H1 (cell line): ENCODE data around the gene DHTKD1. TPM values are rescaled to one million over a fixed set of nuclear protein-coding genes. Genes with fewer than 3 reads are reported as not detected.

Experiments used
- CTCF ChIA-PET: fragments of 300-600 bp; sonication (Branson Sonifier 250); formaldehyde crosslinking; loops from one replicate; lab custom pipeline; 2021; ENCODE audit not compliant: partially characterized antibody; lab: Charles Lee
- POLR2A ChIA-PET: fragments of 300-600 bp; sonication (Branson Sonifier 250); formaldehyde crosslinking; loops from one replicate; lab custom pipeline; 2021; ENCODE audit warnings: inconsistent platforms; ENCODE audit not compliant: partially characterized antibody; lab: Charles Lee
- DNase-seq, 2 experiments: peaks; one replicate each; pipeline versions ENCODE4 v3.0.0 to v3.0.0-alpha.2; 2010 to 2022; ENCODE audit warnings: low spot score in 2 of 2, low read depth in 1 of 2, mixed read lengths in 1 of 2
- FAIRE-seq: peaks from 2 replicates; lab custom pipeline; 2011; peaks lifted over from hg19 to GRCh38; lab: Jason Lieb, UNC
- H2AFZ ChIP-seq: 2 replicates; pipeline ENCODE4 v1.8.1; 2012; ENCODE audit warnings: low read length, inconsistent platforms
- H2AK5ac ChIP-seq: 2 replicates; pipeline ENCODE4 v1.6.1; 2013; ENCODE audit warnings: low read depth, low read length
- H2BK120ac ChIP-seq: replicated peaks from 2 replicates; pipeline ENCODE3; 2013; ENCODE audit warnings: low read depth, low read length, inconsistent platforms
- H2BK12ac ChIP-seq: 2 replicates; pipeline ENCODE4 v1.6.1; 2013; ENCODE audit warnings: low read depth, low read length
- H2BK15ac ChIP-seq: 2 replicates; pipeline ENCODE4 v1.6.1; 2013; ENCODE audit warnings: low read length
- H2BK20ac ChIP-seq: 2 replicates; pipeline ENCODE4 v1.6.1; 2013; ENCODE audit warnings: low read length
- H2BK5ac ChIP-seq: 2 replicates; pipeline ENCODE4 v1.6.1; 2013; ENCODE audit warnings: low read depth, low read length
- H3K14ac ChIP-seq: 2 replicates; pipeline ENCODE4 v1.6.1; 2013; ENCODE audit warnings: inconsistent platforms; ENCODE audit not compliant: insufficient read length
- H3K18ac ChIP-seq: 2 replicates; pipeline ENCODE4 v1.6.1; 2013; ENCODE audit warnings: low read length; ENCODE audit errors: extremely low read depth
- H3K23ac ChIP-seq: 2 replicates; pipeline ENCODE4 v1.6.1; 2013; ENCODE audit warnings: inconsistent platforms; ENCODE audit not compliant: insufficient read length
- H3K23me2 ChIP-seq: 2 replicates; pipeline ENCODE4 v1.6.1; 2013; ENCODE audit warnings: low read depth, low read length
- H3K27ac ChIP-seq: 2 replicates; pipeline ENCODE4 v1.6.1; 2011; ENCODE audit warnings: low read depth, low read length, inconsistent platforms
- H3K27me3 ChIP-seq, 4 experiments: replicated peaks in 1 of 4; 1 replicate in 1 of 4; 2 replicates in 3 of 4; pipeline versions ENCODE4 v1.6.1 to v1.8.1; 2011 to 2013; ENCODE audit warnings: low read length in 3 of 4, mild to moderate bottlenecking in 3 of 4, inconsistent platforms in 2 of 4, mixed read lengths in 2 of 4, moderate library complexity in 1 of 4; ENCODE audit not compliant: control insufficient read depth in 3 of 4, insufficient read depth in 3 of 4; ENCODE audit errors: extremely low read depth in 1 of 4
- H3K36me3 ChIP-seq, 4 experiments: 2 replicates each; pipeline versions ENCODE4 v1.6.1 to v1.8.1; 2011 to 2013; ENCODE audit warnings: mild to moderate bottlenecking in 4 of 4, low read length in 3 of 4, moderate library complexity in 2 of 4, control low read depth in 1 of 4, inconsistent platforms in 1 of 4; ENCODE audit not compliant: insufficient read depth in 4 of 4, control insufficient read depth in 2 of 4
- H3K4ac ChIP-seq: replicated peaks from 2 replicates; pipeline ENCODE3; 2013; ENCODE audit warnings: low read length, low read depth, mixed read lengths, inconsistent platforms; ENCODE audit not compliant: insufficient read length
- H3K4me1 ChIP-seq, 4 experiments: replicated peaks in 1 of 4; 1 replicate in 1 of 4; 2 replicates in 3 of 4; pipeline versions ENCODE4 v1.6.1 to v1.8.1; 2011 to 2013; ENCODE audit warnings: low read length in 3 of 4, inconsistent platforms in 2 of 4, mixed read lengths in 1 of 4; ENCODE audit not compliant: insufficient read depth in 4 of 4, control insufficient read depth in 3 of 4
- H3K4me2 ChIP-seq, 2 experiments: 2 replicates each; pipeline versions ENCODE4 v1.6.1 to v1.8.1; 2011 to 2013; ENCODE audit warnings: low read depth in 2 of 2, low read length in 2 of 2, control low read depth in 1 of 2, inconsistent platforms in 1 of 2, mild to moderate bottlenecking in 1 of 2; ENCODE audit not compliant: insufficient read depth in 1 of 2
- H3K4me3 ChIP-seq, 4 experiments: fragments of 200-600, 300-600 bp in 1 of 4; sonication (generic), shearing (Covaris generic), sonication (Bioruptor Twin) in 1 of 4; 2 replicates each; pipeline versions ENCODE4 v1.5.1 to v1.8.1; 2011 to 2016; ENCODE audit warnings: low read length in 4 of 4, low read depth in 3 of 4, control low read depth in 2 of 4, inconsistent platforms in 2 of 4, mild to moderate bottlenecking in 2 of 4, mixed read lengths in 1 of 4, moderate library complexity in 1 of 4; ENCODE audit not compliant: insufficient read depth in 2 of 4; ENCODE audit errors: extremely low read depth in 1 of 4
- H3K56ac ChIP-seq: replicated peaks from 2 replicates; pipeline ENCODE3; 2013; ENCODE audit warnings: low read depth, mild to moderate bottlenecking, mixed read lengths, low read length, inconsistent platforms; ENCODE audit not compliant: insufficient read length
- H3K79me1 ChIP-seq: 2 replicates; pipeline ENCODE4 v1.6.1; 2013; ENCODE audit warnings: low read depth, low read length, control low read depth
- H3K79me2 ChIP-seq, 2 experiments: 2 replicates each; pipeline versions ENCODE4 v1.6.1 to v1.8.1; 2012 to 2013; ENCODE audit warnings: low read length in 2 of 2, mild to moderate bottlenecking in 2 of 2, inconsistent platforms in 1 of 2; ENCODE audit not compliant: insufficient read depth in 2 of 2, control insufficient read depth in 1 of 2
- H3K9ac ChIP-seq, 4 experiments: replicated peaks in 1 of 4; 1 replicate in 1 of 4; 2 replicates in 3 of 4; pipeline versions ENCODE4 v1.6.1 to v1.8.1; 2011 to 2013; ENCODE audit warnings: low read depth in 3 of 4, low read length in 3 of 4, control low read depth in 2 of 4, mild to moderate bottlenecking in 2 of 4, moderate library complexity in 2 of 4, inconsistent platforms in 1 of 4; ENCODE audit errors: extremely low read depth in 1 of 4
- H3K9me3 ChIP-seq, 2 experiments: 2 replicates each; pipeline versions ENCODE4 v1.6.1 to v1.8.1; 2012 to 2013; ENCODE audit warnings: mild to moderate bottlenecking in 2 of 2, moderate library complexity in 2 of 2, control low read depth in 1 of 2, inconsistent platforms in 1 of 2, low read depth in 1 of 2, low read length in 1 of 2, mixed read lengths in 1 of 2; ENCODE audit not compliant: insufficient read depth in 2 of 2
- H4K20me1 ChIP-seq, 2 experiments: replicated peaks in 1 of 2; 2 replicates each; pipeline versions ENCODE3 to v1.8.1; 2011 to 2013; ENCODE audit warnings: inconsistent platforms in 2 of 2, low read length in 2 of 2, mild to moderate bottlenecking in 1 of 2; ENCODE audit not compliant: insufficient read depth in 2 of 2, control insufficient read depth in 1 of 2
- H4K5ac ChIP-seq: 2 replicates; pipeline ENCODE4 v1.6.1; 2013; ENCODE audit warnings: low read length, low read depth, mixed read lengths, inconsistent platforms; ENCODE audit not compliant: insufficient read length
- H4K8ac ChIP-seq: 2 replicates; pipeline ENCODE4 v1.8.0; 2013; ENCODE audit warnings: mild to moderate bottlenecking, moderate library complexity, low read length, inconsistent platforms; ENCODE audit not compliant: insufficient read depth; ENCODE audit errors: extremely low read depth
- H4K91ac ChIP-seq: replicated peaks from 2 replicates; pipeline ENCODE3; 2013; ENCODE audit warnings: low read length, mixed read lengths, inconsistent platforms; ENCODE audit not compliant: insufficient read length
- BCL11A ChIP-seq, 2 experiments: IDR thresholded peaks; one replicate each; pipeline ENCODE4 v1.6.1; 2011; ENCODE audit warnings: low read depth in 2 of 2, low read length in 2 of 2, mild to moderate bottlenecking in 2 of 2
- CBX5 ChIP-seq: fragments of 300-800, 300-1000 bp; sonication (generic); IDR thresholded peaks from 2 replicates; pipeline ENCODE4 v1.7.1; 2016; ENCODE audit warnings: antibody characterized with exemption, low read length, low read depth
- CHD2 ChIP-seq: IDR thresholded peaks from 2 replicates; pipeline ENCODE4 v1.6.1; 2012; ENCODE audit warnings: low read length, improper control_type of control experiment
- CREB1 ChIP-seq: IDR thresholded peaks from 2 replicates; pipeline ENCODE4 v1.6.1; 2012; ENCODE audit warnings: inconsistent platforms
- FOSL1 ChIP-seq: IDR thresholded peaks from 2 replicates; pipeline ENCODE4 v1.6.1; 2011; ENCODE audit warnings: mild to moderate bottlenecking, low read depth, low read length, moderate library complexity; ENCODE audit not compliant: insufficient read depth
- HDAC6 ChIP-seq: IDR thresholded peaks from one replicate; pipeline ENCODE4 v1.7.1; 2012; ENCODE audit warnings: low read depth, mild to moderate bottlenecking, inconsistent platforms, low read length, moderate library complexity
- MAFK ChIP-seq: IDR thresholded peaks from 2 replicates; pipeline ENCODE4 v1.6.1; 2012; ENCODE audit warnings: low read depth, mild to moderate bottlenecking, improper control_type of control experiment, low read length
- SIN3A ChIP-seq, 2 experiments: IDR thresholded peaks in 1 of 2; conservative IDR thresholded peaks in 1 of 2; 2 replicates each; pipeline ENCODE4 v1.6.1; 2011 to 2012; ENCODE audit warnings: low read length in 2 of 2, improper control_type of control experiment in 1 of 2, low read depth in 1 of 2, mild to moderate bottlenecking in 1 of 2
- SP2 ChIP-seq: IDR thresholded peaks from 2 replicates; pipeline ENCODE4 v1.6.1; 2012; ENCODE audit warnings: mild to moderate bottlenecking, low read length, inconsistent platforms
- TAF1 ChIP-seq: IDR thresholded peaks from 2 replicates; pipeline ENCODE4 v1.6.1; 2011; ENCODE audit warnings: mild to moderate bottlenecking, low read depth, low read length
- TEAD4 ChIP-seq: IDR thresholded peaks from 2 replicates; pipeline ENCODE4 v1.6.1; 2012; ENCODE audit warnings: low read depth, low read length, inconsistent platforms, mixed read lengths
- polyA plus RNA-seq, 7 experiments: library from polyadenylated mRNA; depleted of rRNA in 3 of 7; stranded (reverse) in 5 of 7; unstranded in 2 of 7; fragments of >200 nt in 5 of 7; fragments of 200-250 nt in 2 of 7; gene quantifications; 1 replicate in 5 of 7; 2 replicates in 1 of 7; 4 replicates in 1 of 7; pipeline versions ENCODE4 v1.2.1 to v1.2.3, GENCODE V29; 2011 to 2013; ENCODE audit warnings: missing spikeins in 2 of 7, mixed read lengths in 2 of 7
- total RNA-seq: library from RNA; stranded (reverse); fragmentation: NEBNext Ultra II Directional; extraction: Animal tissue kit (Norgen Biotek cat#: 25700); gene quantifications from 2 replicates; pipeline ENCODE4 v1.2.1, GENCODE V29; 2021
- TF ChIP-seq, protein P1 (sequence below): IDR thresholded peaks from 2 replicates; pipeline ENCODE4 v1.6.1; 2011; ENCODE audit warnings: low read length, improper control_type of control experiment
- TF ChIP-seq, protein P2 (sequence below): IDR thresholded peaks from 2 replicates; pipeline ENCODE4 v1.6.1; 2012; ENCODE audit warnings: low read length, inconsistent platforms

DHTKD1 gene
- total and polyA plus RNA-seq, 2 of the 8 experiments (the other 6 are each of a cell fraction or from before 2014, with no cell fraction given): 49.8 to 74.9 TPM

DNA sequence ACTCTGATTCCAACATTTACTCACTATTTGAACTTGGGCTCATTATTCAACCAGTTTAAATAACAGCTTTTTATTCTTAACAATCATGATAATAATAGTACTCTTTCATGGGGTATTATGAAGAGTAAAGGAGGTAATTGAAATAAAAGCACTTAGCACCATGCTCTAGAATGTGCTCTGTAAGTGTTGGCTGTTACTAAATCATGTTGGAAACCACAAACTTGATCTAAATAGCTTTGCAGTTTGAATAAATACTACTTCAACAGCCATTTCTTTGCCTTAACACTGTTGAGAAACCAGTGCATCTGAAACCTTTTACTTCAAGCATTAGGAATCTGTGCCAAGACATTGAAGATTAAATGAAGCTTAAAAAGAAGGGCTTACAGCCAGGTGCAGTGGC lies 18.2 kb upstream of the DHTKD1 start:
- Histone ChIP-seq H3K79me1 (no peaks in the 10 kb centered on the region), H2BK15ac (no peak overlapping the region), H2AK5ac (no peak overlapping the region), H2BK12ac (no peak overlapping the region), H3K23me2 (no peaks in the 10 kb centered on the region; the same call in 1 of the 2 replicates), H4K20me1 (no peaks in the 10 kb centered on the region), H3K4me3 (no peak overlapping the region), H2BK5ac (no peak overlapping the region), H3K9ac (no peak overlapping the region), H3K36me3 (no peaks in the 10 kb centered on the region), H3K79me2 (no peaks in the 10 kb centered on the region), H3K56ac (no peak overlapping the region), H4K5ac (no peak overlapping the region), H3K18ac (no peak overlapping the region), H4K8ac (no peak overlapping the region), H2BK120ac (no peak overlapping the region), H3K4me2 (no peak overlapping the region), H3K4ac (no peak overlapping the region), H3K4me1 (no peaks in the 10 kb centered on the region; a peak in 1 of 7 replicates), H2BK20ac (no peak overlapping the region), H4K91ac (no peak overlapping the region), H3K27ac (no peak overlapping the region), H3K14ac (no peak overlapping the region), H3K23ac (no peak overlapping the region), H3K27me3 (no peaks in the 10 kb centered on the region), H3K9me3 (no peaks in the 10 kb centered on the region), H2AFZ (no peak overlapping the region)
- DNase-seq (no peak), FAIRE-seq (no peak)
- ChIA-PET CTCF (interaction anchor here (0.6 kb wide), 2 partner anchors 88 to 1113 kb away, joined by 3 read pairs; no protein-coding TSS in a partner anchor), POLR2A (interaction anchor here (1.0 to 1.4 kb wide), 3 partner anchors 7 to 254 kb away, joined by 3 to 4 read pairs (median 3); partner anchors contain the start of genes CDC123, NUDT5 and UPF2)
- no peak for TF ChIP-seq MAFK
- TF ChIP-seq TAF1: no peak
- TF ChIP-seq, protein P1, sequence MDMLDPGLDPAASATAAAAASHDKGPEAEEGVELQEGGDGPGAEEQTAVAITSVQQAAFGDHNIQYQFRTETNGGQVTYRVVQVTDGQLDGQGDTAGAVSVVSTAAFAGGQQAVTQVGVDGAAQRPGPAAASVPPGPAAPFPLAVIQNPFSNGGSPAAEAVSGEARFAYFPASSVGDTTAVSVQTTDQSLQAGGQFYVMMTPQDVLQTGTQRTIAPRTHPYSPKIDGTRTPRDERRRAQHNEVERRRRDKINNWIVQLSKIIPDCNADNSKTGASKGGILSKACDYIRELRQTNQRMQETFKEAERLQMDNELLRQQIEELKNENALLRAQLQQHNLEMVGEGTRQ: no peak
- no peak for TF ChIP-seq TEAD4
- TF ChIP-seq CBX5: no peak
- TF ChIP-seq SP2: no peak
- no peak for TF ChIP-seq SIN3A (conservative IDR thresholded peaks at IDR 0.05 in 1 of 2, IDR thresholded peaks at IDR 0.05 in 1 of 2; ENCODE audit: low read depth in 1 of 2, low read length in 2 of 2)
- no peak for TF ChIP-seq FOSL1
- no peak for TF ChIP-seq HDAC6
- no peak for TF ChIP-seq CHD2
- TF ChIP-seq CREB1: no peak
- TF ChIP-seq, protein P2, sequence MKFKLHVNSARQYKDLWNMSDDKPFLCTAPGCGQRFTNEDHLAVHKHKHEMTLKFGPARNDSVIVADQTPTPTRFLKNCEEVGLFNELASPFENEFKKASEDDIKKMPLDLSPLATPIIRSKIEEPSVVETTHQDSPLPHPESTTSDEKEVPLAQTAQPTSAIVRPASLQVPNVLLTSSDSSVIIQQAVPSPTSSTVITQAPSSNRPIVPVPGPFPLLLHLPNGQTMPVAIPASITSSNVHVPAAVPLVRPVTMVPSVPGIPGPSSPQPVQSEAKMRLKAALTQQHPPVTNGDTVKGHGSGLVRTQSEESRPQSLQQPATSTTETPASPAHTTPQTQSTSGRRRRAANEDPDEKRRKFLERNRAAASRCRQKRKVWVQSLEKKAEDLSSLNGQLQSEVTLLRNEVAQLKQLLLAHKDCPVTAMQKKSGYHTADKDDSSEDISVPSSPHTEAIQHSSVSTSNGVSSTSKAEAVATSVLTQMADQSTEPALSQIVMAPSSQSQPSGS: no peak
- TF ChIP-seq BCL11A (IDR thresholded peaks at IDR 0.05; ENCODE audit: low read depth in 2 of 2, low read length in 2 of 2): no peak
